IMR-90 (cell line): Measurements from ENCODE around the gene ABR. TPM values are rescaled to one million over a fixed set of nuclear protein-coding genes. Genes with fewer than 3 reads are reported as not detected.

Source experiments
- ATAC-seq: fragments of 200-7000 bp; cut with Tn5 transposase; 2 replicates; pipeline ENCODE4 v1.9.1; 2020; ENCODE audit warnings: low read depth, mild to moderate bottlenecking, moderate library complexity
- BruUV-seq: library from RNA; stranded (reverse); fragments of 400-500 nt; replicated peaks from 2 replicates; lab custom pipeline; 2021; lab: Mats Ljungman, UMichigan
- CTCF ChIA-PET: fragments of 300-600 bp; formaldehyde crosslinking; extraction: SDS; loops from one replicate; lab custom pipeline; 2021; ENCODE audit warnings: antibody characterized with exemption; lab: Yijun Ruan, JAX
- POLR2A ChIA-PET: fragments of 300-600 bp; sonication (Branson Sonifier 250); formaldehyde crosslinking; loops from one replicate; lab custom pipeline; 2022; ENCODE audit warnings: antibody characterized with exemption; ENCODE audit not compliant: unreplicated experiment; lab: Charles Lee
- DNase-seq: peaks from one replicate; pipeline ENCODE4 v3.0.0; 2013
- H2AFZ ChIP-seq: replicated peaks from 2 replicates; pipeline ENCODE3; 2013; ENCODE audit warnings: low read length, mild to moderate bottlenecking; ENCODE audit not compliant: poor library complexity
- H2AK5ac ChIP-seq: 2 replicates; pipeline ENCODE4 v1.6.1; 2013; ENCODE audit warnings: low read depth, low read length, inconsistent platforms
- H2AK9ac ChIP-seq: replicated peaks from 2 replicates; pipeline ENCODE3; 2013; ENCODE audit warnings: mild to moderate bottlenecking, low read depth, low read length, moderate library complexity; ENCODE audit not compliant: poor library complexity
- H2BK120ac ChIP-seq: 2 replicates; pipeline ENCODE4 v1.6.1; 2013; ENCODE audit warnings: low read depth, low read length, inconsistent platforms
- H2BK15ac ChIP-seq: 3 replicates; pipeline ENCODE4 v1.6.1; 2013; ENCODE audit warnings: low read depth, low read length, inconsistent platforms
- H2BK20ac ChIP-seq: 2 replicates; pipeline ENCODE4 v1.6.1; 2013; ENCODE audit warnings: low read depth, mild to moderate bottlenecking, inconsistent platforms, low read length, moderate library complexity
- H2BK5ac ChIP-seq: 2 replicates; pipeline ENCODE4 v1.6.1; 2013; ENCODE audit warnings: mild to moderate bottlenecking, low read depth, low read length, inconsistent platforms; ENCODE audit not compliant: poor library complexity, severe bottlenecking
- H3K14ac ChIP-seq: replicated peaks from 2 replicates; pipeline ENCODE4 v1.6.1; 2013; ENCODE audit warnings: low read depth, low read length, inconsistent platforms
- H3K18ac ChIP-seq: 2 replicates; pipeline ENCODE4 v1.6.1; 2013; ENCODE audit warnings: low read depth, low read length, control low read depth
- H3K23ac ChIP-seq: 2 replicates; pipeline ENCODE4 v1.6.1; 2013; ENCODE audit warnings: low read depth, low read length, inconsistent platforms
- H3K27ac ChIP-seq: 2 replicates; pipeline ENCODE4 v1.5.1; 2013; ENCODE audit warnings: mild to moderate bottlenecking, control low read depth, low read length; ENCODE audit not compliant: insufficient read depth
- H3K27me3 ChIP-seq: 2 replicates; pipeline ENCODE4 v1.6.1; 2013; ENCODE audit warnings: low read length; ENCODE audit not compliant: control insufficient read depth, insufficient read depth
- H3K36me3 ChIP-seq: 2 replicates; pipeline ENCODE4 v1.6.1; 2013; ENCODE audit warnings: low read length, mixed read lengths; ENCODE audit not compliant: control insufficient read depth, insufficient read depth
- H3K4ac ChIP-seq: 2 replicates; pipeline ENCODE4 v1.6.1; 2013; ENCODE audit warnings: low read depth, low read length, inconsistent platforms
- H3K4me1 ChIP-seq: 2 replicates; pipeline ENCODE4 v1.6.1; 2013; ENCODE audit warnings: low read length, mixed read lengths; ENCODE audit not compliant: control insufficient read depth, insufficient read depth
- H3K4me2 ChIP-seq: 2 replicates; pipeline ENCODE4 v1.6.1; 2013; ENCODE audit warnings: low read depth, mild to moderate bottlenecking, control low read depth, low read length, moderate library complexity
- H3K4me3 ChIP-seq: 2 replicates; pipeline ENCODE4 v1.5.1; 2013; ENCODE audit warnings: low read depth, mild to moderate bottlenecking, control low read depth, low read length, moderate library complexity; ENCODE audit not compliant: insufficient read depth
- H3K56ac ChIP-seq: 2 replicates; pipeline ENCODE4 v1.6.1; 2013; ENCODE audit warnings: low read length, inconsistent platforms; ENCODE audit not compliant: insufficient read depth; ENCODE audit errors: extremely low read depth
- H3K79me1 ChIP-seq, 2 experiments: 2 replicates each; pipeline ENCODE4 v1.6.1; 2013; ENCODE audit warnings: low read length in 2 of 2, inconsistent platforms in 1 of 2, low read depth in 1 of 2
- H3K9ac ChIP-seq: 2 replicates; pipeline ENCODE4 v1.6.1; 2013; ENCODE audit warnings: low read depth, low read length, control low read depth
- H3K9me1 ChIP-seq: 2 replicates; pipeline ENCODE4 v1.6.1; 2013; ENCODE audit warnings: low read length, inconsistent platforms; ENCODE audit not compliant: insufficient read depth
- H3K9me3 ChIP-seq: 2 replicates; pipeline ENCODE4 v1.6.1; 2013; ENCODE audit warnings: low read length; ENCODE audit not compliant: control insufficient read depth, insufficient read depth
- H4K20me1 ChIP-seq: 2 replicates; pipeline ENCODE4 v1.6.1; 2013; ENCODE audit warnings: low read length, inconsistent platforms; ENCODE audit not compliant: insufficient read depth
- H4K5ac ChIP-seq: 2 replicates; pipeline ENCODE4 v1.6.1; 2013; ENCODE audit warnings: mild to moderate bottlenecking, low read depth, low read length, control low read depth
- H4K8ac ChIP-seq, 2 experiments: 2 replicates each; pipeline ENCODE4 v1.6.1; 2013; ENCODE audit warnings: low read depth in 2 of 2, low read length in 2 of 2, control low read depth in 1 of 2, inconsistent platforms in 1 of 2
- H4K91ac ChIP-seq: 2 replicates; pipeline ENCODE4 v1.6.1; 2013; ENCODE audit warnings: low read depth, low read length, inconsistent platforms; ENCODE audit not compliant: insufficient read depth
- BHLHE40 ChIP-seq: fragments of 150-350 bp; IDR thresholded peaks from 2 replicates; pipeline ENCODE4 v1.6.1; 2016; ENCODE audit warnings: mild to moderate bottlenecking, low read depth, low read length
- CEBPB ChIP-seq: IDR thresholded peaks from 2 replicates; pipeline ENCODE4 v1.6.1; 2012; ENCODE audit warnings: low read depth, low read length, improper control_type of control experiment
- CHD1 ChIP-seq: IDR thresholded peaks from 2 replicates; pipeline ENCODE4 v1.6.1; 2012; ENCODE audit warnings: low read depth, low read length, improper control_type of control experiment
- ELK1 ChIP-seq: fragments of 150-350 bp; IDR thresholded peaks from 2 replicates; pipeline ENCODE4 v1.6.1; 2016; ENCODE audit warnings: low read depth, mild to moderate bottlenecking, low read length, moderate library complexity, borderline replicate concordance
- FOS ChIP-seq: fragments of 150-350 bp; IDR thresholded peaks from 2 replicates; pipeline ENCODE4 v1.6.1; 2016; ENCODE audit warnings: low read depth, low read length
- MAFK ChIP-seq: IDR thresholded peaks from 2 replicates; pipeline ENCODE4 v1.6.1; 2012; ENCODE audit warnings: low read depth, low read length, improper control_type of control experiment
- RCOR1 ChIP-seq: IDR thresholded peaks from 2 replicates; pipeline ENCODE4 v1.6.1; 2012; ENCODE audit warnings: mild to moderate bottlenecking, low read length, improper control_type of control experiment; ENCODE audit not compliant: insufficient replicate concordance
- WGBS, 2 experiments: methylation state at CpG; one replicate each; pipeline versions ENCODE4 v1.1.5 to v1.1.7; 2013; ENCODE audit warnings: missing lambda C conversion rate in 2 of 2; ENCODE audit not compliant: insufficient read length in 1 of 2; ENCODE audit errors: extremely low coverage in 2 of 2; 5-methylcytosine and 5-hydroxymethylcytosine counted together
- dilution Hi-C: fragments of 300-500 bp; cut with HindIII; formaldehyde crosslinking; loops from one replicate; pipeline ENCODE4 v1.14.3; 2018; ENCODE audit warnings: low sequenced_read_pairs; ENCODE audit not compliant: unreplicated experiment
- in situ Hi-C: fragments of 300-500 bp; cut with MboI; formaldehyde crosslinking; loops from 3 replicates; pipeline ENCODE4 v1.14.3; 2019; ENCODE audit warnings: low sequenced_read_pairs, inconsistent platforms, mixed read lengths
- intact Hi-C: fragments of 100-400 bp; cut with micrococcal nuclease; formaldehyde crosslinking; loops from 2 replicates; pipeline ENCODE4 v1.10.0; 2022
- polyA plus RNA-seq, 3 experiments: library from polyadenylated mRNA; depleted of rRNA; stranded (reverse); fragments of >200 nt; gene quantifications; 2 replicates each; pipeline ENCODE4 v1.2.3, GENCODE V29; 2012; ENCODE audit warnings: low replicate concordance in 1 of 3
- total RNA-seq: library from RNA; depleted of rRNA; stranded (reverse); fragments of >200 nt; gene quantifications from 2 replicates; pipeline ENCODE4 v1.2.3, GENCODE V29; 2012

The ABR gene
- total and polyA plus RNA-seq, 2 of the 4 experiments (the other 2 are of a cell fraction): 28.3 to 79.7 TPM

GRCh38 chr17:1188812-1189504 is 9.2 kb upstream of the ABR start:
- Histone ChIP-seq H3K9me3 (no peaks in the 10 kb centered on the region), H4K91ac (no peak overlapping the region), H3K27me3 (peaks cover 26% of the 10 kb centered on the region), H3K23ac (peak overlapping the region; percentile 67; the same call in 1 of the 2 replicates), H3K79me1 (no peaks in the 10 kb centered on the region), H3K4me3 (no peak overlapping the region), H3K18ac (no peak overlapping the region), H4K5ac (no peak overlapping the region), H3K27ac (no peak overlapping the region), H3K14ac (no peak overlapping the region), H3K4me2 (no peak overlapping the region), H2AFZ (peak overlapping the region; percentile 72), H2BK15ac (no peak overlapping the region), H3K9ac (no peak overlapping the region), H2AK5ac (no peak overlapping the region), H2AK9ac (peak overlapping the region; percentile 26), H3K9me1 (no peaks in the 10 kb centered on the region), H2BK20ac (no peak overlapping the region), H2BK5ac (no peak overlapping the region), H3K4me1 (peaks cover 6% of the 10 kb centered on the region), H3K56ac (no peak overlapping the region), H4K8ac (no peak overlapping the region; a peak in 1 of 4 replicates), H3K4ac (no peak overlapping the region; the same call in 1 of the 2 replicates), H4K20me1 (0 out of 2 replicates have a peak, but pooled peaks cover 2% of the 10 kb centered on the region), H2BK120ac (no peak overlapping the region), H3K36me3 (no peaks in the 10 kb centered on the region)
- dilution Hi-C loops: no loop called here
- TF ChIP-seq RCOR1: no peak
- peak; percentile 67 for TF ChIP-seq BHLHE40
- TF ChIP-seq FOS: no peak
- no peak for TF ChIP-seq MAFK
- no peak for TF ChIP-seq CEBPB
- no peak for TF ChIP-seq CHD1
- TF ChIP-seq ELK1: no peak
- no peak for ATAC-seq
- CTCF ChIA-PET: interaction anchor here (1.6 kb wide), 1 partner anchor 67 kb away, joined by 6 read pairs; no protein-coding TSS in a partner anchor
- POLR2A ChIA-PET: no interaction called here
- DNase-seq: peak; percentile 27
- in situ Hi-C loops: loop anchor here (5.0 kb wide), 1 partner anchor 47 kb away; no protein-coding TSS in a partner anchor
- WGBS, 2 experiments: 63% methylated on average over 10 of the region's 20 CpGs; no CpG with 5 or more reads in 1 of the 2 experiments
- BruUV-seq: no TSS peak
- intact Hi-C loops: loop anchor here (5.0 kb wide), 1 partner anchor 52 kb away; no protein-coding TSS in a partner anchor
